NOMO-1 treated with DMSO at 0.1 percent for 48 hours (cell line): Measurements from ENCODE around the gene DAPK2.

Experiments used
- DNase-seq: peaks from one replicate; lab custom pipeline; 2025; ENCODE audit not compliant: unreplicated experiment; lab: John Stamatoyannopoulos, UW

Gene DAPK2

GRCh38 chr15:63999177-63999576 lies 47.1 kb downstream of the DAPK2 start:
- no peak for DNase-seq

- DNase-seq, result no peak
Measured at GRCh38 chr15:63998489-63998888, 47.8 kb downstream of the DAPK2 start.

- DNase-seq, result no peak
Measured at GRCh38 chr15:63997715-63998442, 48.4 kb downstream of the DAPK2 start.

- no peak for DNase-seq
Measured at GRCh38 chr15:63996794-63997357, 49.4 kb downstream of the DAPK2 start.

GRCh38 chr15:63995789-63996188 lies 50.5 kb downstream of the DAPK2 start:
- DNase-seq, result no peak

GRCh38 chr15:63994073-63994600 lies 52.1 kb downstream of the DAPK2 start:
- DNase-seq, result no peak

GRCh38 chr15:63992300-63992699 lies 54.0 kb downstream of the DAPK2 start:
- DNase-seq, result no peak

- no peak for DNase-seq
Measured at GRCh38 chr15:63991706-63992105, 54.6 kb downstream of the DAPK2 start.

GRCh38 chr15:63990454-63990853 lies 55.8 kb downstream of the DAPK2 start:
- DNase-seq, result peak; percentile 22

- no peak for DNase-seq
Measured at GRCh38 chr15:63987796-63988378, 58.4 kb downstream of the DAPK2 start.

- peak; percentile 96 for DNase-seq
Measured at GRCh38 chr15:63986751-63987341, 59.4 kb downstream of the DAPK2 start.

GRCh38 chr15:63986185-63986680 lies 60.1 kb downstream of the DAPK2 start:
- no peak for DNase-seq

GRCh38 chr15:63985221-63986184 lies 60.8 kb downstream of the DAPK2 start:
- no peak for DNase-seq

- no peak for DNase-seq
Measured at GRCh38 chr15:63984331-63984730, 62.0 kb downstream of the DAPK2 start.

- DNase-seq, result no peak
Measured at GRCh38 chr15:63983061-63983711, 63.1 kb downstream of the DAPK2 start.

GRCh38 chr15:63982381-63982854 lies 63.9 kb downstream of the DAPK2 start:
- DNase-seq, result no peak

- no peak for DNase-seq
Measured at GRCh38 chr15:63981596-63982320, 64.5 kb downstream of the DAPK2 start.

- DNase-seq, result no peak
Measured at GRCh38 chr15:63979262-63979793, 67.0 kb downstream of the DAPK2 start.
